HEK293 (cell line): ENCODE data around the gene ARID3A.

Experiments used
- BCL6B ChIP-seq: fragments of 450-650 bp; formaldehyde crosslinking; IDR thresholded peaks from 2 replicates; pipeline ENCODE4 v1.5.1; 2017; ENCODE audit warnings: missing biosample characterization, missing genetic modification characterization
- HIC1 ChIP-seq: fragments of 450-650 bp; formaldehyde crosslinking; IDR thresholded peaks from 2 replicates; pipeline ENCODE4 v1.5.1; 2016; ENCODE audit warnings: missing biosample characterization, missing genetic modification characterization
- INSM2 ChIP-seq: fragments of 450-650 bp; formaldehyde crosslinking; IDR thresholded peaks from 2 replicates; pipeline ENCODE4 v1.5.1; 2016; ENCODE audit warnings: missing biosample characterization, missing genetic modification characterization
- ZBTB48 ChIP-seq: fragments of 450-650 bp; formaldehyde crosslinking; IDR thresholded peaks from 2 replicates; pipeline ENCODE4 v1.5.1; 2016; ENCODE audit warnings: missing biosample characterization, missing genetic modification characterization
- ZFP3 ChIP-seq: fragments of 450-650 bp; formaldehyde crosslinking; IDR thresholded peaks from 2 replicates; pipeline ENCODE4 v1.5.1; 2016; ENCODE audit warnings: low read depth, missing biosample characterization, missing genetic modification characterization
- ZNF112 ChIP-seq: fragments of 450-650 bp; formaldehyde crosslinking; IDR thresholded peaks from 2 replicates; pipeline ENCODE4 v1.5.0; 2017; ENCODE audit warnings: missing biosample characterization, missing genetic modification characterization
- ZNF140 ChIP-seq: fragments of 450-650 bp; formaldehyde crosslinking; IDR thresholded peaks from 2 replicates; pipeline ENCODE4 v1.5.1; 2016; ENCODE audit warnings: missing biosample characterization, missing genetic modification characterization
- ZNF184 ChIP-seq: fragments of 450-650 bp; IDR thresholded peaks from 2 replicates; pipeline ENCODE4 v1.5.1; 2018; ENCODE audit warnings: missing biosample characterization, mild to moderate bottlenecking, missing genetic modification characterization
- ZNF2 ChIP-seq: fragments of 450-650 bp; formaldehyde crosslinking; IDR thresholded peaks from 2 replicates; pipeline ENCODE4 v1.5.1; 2016; ENCODE audit warnings: missing biosample characterization, missing genetic modification characterization
- ZNF211 ChIP-seq: fragments of 450-650 bp; formaldehyde crosslinking; IDR thresholded peaks from 2 replicates; pipeline ENCODE4 v1.5.1; 2016; ENCODE audit warnings: low read depth, missing biosample characterization, missing genetic modification characterization
- ZNF280D ChIP-seq: fragments of 450-650 bp; formaldehyde crosslinking; IDR thresholded peaks from 2 replicates; pipeline ENCODE4 v1.5.1; 2016; ENCODE audit warnings: missing biosample characterization, missing genetic modification characterization
- ZNF335 ChIP-seq: fragments of 450-650 bp; formaldehyde crosslinking; conservative IDR thresholded peaks from 2 replicates; pipeline ENCODE4 v1.5.1; 2016; ENCODE audit warnings: missing biosample characterization, missing genetic modification characterization
- ZNF433 ChIP-seq: fragments of 450-650 bp; formaldehyde crosslinking; IDR thresholded peaks from 2 replicates; pipeline ENCODE4 v1.5.1; 2016; ENCODE audit warnings: missing biosample characterization, missing genetic modification characterization, low read depth
- ZNF555 ChIP-seq: fragments of 450-650 bp; formaldehyde crosslinking; conservative IDR thresholded peaks from 2 replicates; pipeline ENCODE4 v1.5.1; 2017; ENCODE audit warnings: missing biosample characterization, mild to moderate bottlenecking, missing genetic modification characterization, inconsistent platforms
- ZNF654 ChIP-seq: fragments of 450-650 bp; formaldehyde crosslinking; IDR thresholded peaks from 2 replicates; pipeline ENCODE4 v1.5.1; 2016; ENCODE audit warnings: low read depth, missing biosample characterization, missing genetic modification characterization
- ZNF660 ChIP-seq: fragments of 450-650 bp; IDR thresholded peaks from 2 replicates; pipeline ENCODE4 v1.5.1; 2018; ENCODE audit warnings: missing biosample characterization, mild to moderate bottlenecking, missing genetic modification characterization
- ZNF692 ChIP-seq: fragments of 450-650 bp; formaldehyde crosslinking; IDR thresholded peaks from 2 replicates; pipeline ENCODE4 v1.5.1; 2016; ENCODE audit warnings: missing biosample characterization, missing genetic modification characterization
- ZNF701 ChIP-seq: fragments of 450-650 bp; formaldehyde crosslinking; IDR thresholded peaks from 2 replicates; pipeline ENCODE4 v1.5.1; 2016; ENCODE audit warnings: missing biosample characterization, missing genetic modification characterization
- ZNF776 ChIP-seq: fragments of 450-650 bp; formaldehyde crosslinking; IDR thresholded peaks from 2 replicates; pipeline ENCODE4 v1.5.0; 2017; ENCODE audit warnings: missing biosample characterization, missing genetic modification characterization, borderline replicate concordance
- ZSCAN23 ChIP-seq: fragments of 450-650 bp; formaldehyde crosslinking; IDR thresholded peaks from 2 replicates; pipeline ENCODE4 v1.5.1; 2016; ENCODE audit warnings: missing biosample characterization, missing genetic modification characterization
- TF ChIP-seq, protein P1 (sequence below): fragments of 450-650 bp; formaldehyde crosslinking; IDR thresholded peaks from 2 replicates; pipeline ENCODE4 v1.5.1; 2016; ENCODE audit warnings: missing biosample characterization, missing genetic modification characterization, borderline replicate concordance
- TF ChIP-seq, protein P2 (sequence below): fragments of 450-650 bp; formaldehyde crosslinking; IDR thresholded peaks from 2 replicates; pipeline ENCODE4 v1.5.1; 2016; ENCODE audit warnings: missing biosample characterization, missing genetic modification characterization

The ARID3A gene

DNA sequence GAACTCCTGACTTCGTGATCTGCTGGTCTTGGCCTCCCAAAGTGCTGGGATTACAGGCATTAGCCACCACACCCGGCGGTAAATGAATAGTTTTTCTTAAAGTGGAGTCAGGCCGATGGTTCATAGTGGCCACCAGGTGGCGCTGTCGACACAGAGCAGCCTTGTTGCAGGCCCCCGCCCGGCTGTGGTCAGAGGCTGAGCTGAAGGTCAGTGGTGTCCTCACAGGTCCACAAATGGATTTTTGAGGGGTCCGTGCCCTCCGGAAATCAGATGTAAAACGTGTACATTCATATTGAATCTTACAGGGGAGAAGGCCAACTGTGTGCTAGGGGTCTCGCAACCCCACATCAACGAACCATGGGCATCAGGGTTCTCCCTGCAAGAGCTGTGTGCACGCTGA lies 44.9 kb downstream of the ARID3A start (continued):
- TF ChIP-seq, protein P1, sequence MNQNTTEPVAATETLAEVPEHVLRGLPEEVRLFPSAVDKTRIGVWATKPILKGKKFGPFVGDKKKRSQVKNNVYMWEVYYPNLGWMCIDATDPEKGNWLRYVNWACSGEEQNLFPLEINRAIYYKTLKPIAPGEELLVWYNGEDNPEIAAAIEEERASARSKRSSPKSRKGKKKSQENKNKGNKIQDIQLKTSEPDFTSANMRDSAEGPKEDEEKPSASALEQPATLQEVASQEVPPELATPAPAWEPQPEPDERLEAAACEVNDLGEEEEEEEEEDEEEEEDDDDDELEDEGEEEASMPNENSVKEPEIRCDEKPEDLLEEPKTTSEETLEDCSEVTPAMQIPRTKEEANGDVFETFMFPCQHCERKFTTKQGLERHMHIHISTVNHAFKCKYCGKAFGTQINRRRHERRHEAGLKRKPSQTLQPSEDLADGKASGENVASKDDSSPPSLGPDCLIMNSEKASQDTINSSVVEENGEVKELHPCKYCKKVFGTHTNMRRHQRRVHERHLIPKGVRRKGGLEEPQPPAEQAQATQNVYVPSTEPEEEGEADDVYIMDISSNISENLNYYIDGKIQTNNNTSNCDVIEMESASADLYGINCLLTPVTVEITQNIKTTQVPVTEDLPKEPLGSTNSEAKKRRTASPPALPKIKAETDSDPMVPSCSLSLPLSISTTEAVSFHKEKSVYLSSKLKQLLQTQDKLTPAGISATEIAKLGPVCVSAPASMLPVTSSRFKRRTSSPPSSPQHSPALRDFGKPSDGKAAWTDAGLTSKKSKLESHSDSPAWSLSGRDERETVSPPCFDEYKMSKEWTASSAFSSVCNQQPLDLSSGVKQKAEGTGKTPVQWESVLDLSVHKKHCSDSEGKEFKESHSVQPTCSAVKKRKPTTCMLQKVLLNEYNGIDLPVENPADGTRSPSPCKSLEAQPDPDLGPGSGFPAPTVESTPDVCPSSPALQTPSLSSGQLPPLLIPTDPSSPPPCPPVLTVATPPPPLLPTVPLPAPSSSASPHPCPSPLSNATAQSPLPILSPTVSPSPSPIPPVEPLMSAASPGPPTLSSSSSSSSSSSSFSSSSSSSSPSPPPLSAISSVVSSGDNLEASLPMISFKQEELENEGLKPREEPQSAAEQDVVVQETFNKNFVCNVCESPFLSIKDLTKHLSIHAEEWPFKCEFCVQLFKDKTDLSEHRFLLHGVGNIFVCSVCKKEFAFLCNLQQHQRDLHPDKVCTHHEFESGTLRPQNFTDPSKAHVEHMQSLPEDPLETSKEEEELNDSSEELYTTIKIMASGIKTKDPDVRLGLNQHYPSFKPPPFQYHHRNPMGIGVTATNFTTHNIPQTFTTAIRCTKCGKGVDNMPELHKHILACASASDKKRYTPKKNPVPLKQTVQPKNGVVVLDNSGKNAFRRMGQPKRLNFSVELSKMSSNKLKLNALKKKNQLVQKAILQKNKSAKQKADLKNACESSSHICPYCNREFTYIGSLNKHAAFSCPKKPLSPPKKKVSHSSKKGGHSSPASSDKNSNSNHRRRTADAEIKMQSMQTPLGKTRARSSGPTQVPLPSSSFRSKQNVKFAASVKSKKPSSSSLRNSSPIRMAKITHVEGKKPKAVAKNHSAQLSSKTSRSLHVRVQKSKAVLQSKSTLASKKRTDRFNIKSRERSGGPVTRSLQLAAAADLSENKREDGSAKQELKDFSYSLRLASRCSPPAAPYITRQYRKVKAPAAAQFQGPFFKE (tag by site-specific recombination), result no peak
- TF ChIP-seq INSM2 (no peak), ZNF433 (no peak), ZNF280D (peak; percentile 85), ZSCAN23 (tag by site-specific recombination) (no peak), ZNF2 (peak; percentile 100), ZNF776 (no peak), ZNF335 (tag by site-specific recombination) (no peak), ZNF112 (tag by site-specific recombination) (no peak), HIC1 (tag by site-specific recombination) (no peak), ZNF184 (tag by site-specific recombination) (no peak), ZBTB48 (tag by site-specific recombination) (no peak), ZNF701 (no peak), ZNF140 (tag by site-specific recombination) (no peak), ZFP3 (tag by site-specific recombination) (no peak), ZNF660 (tag by site-specific recombination) (0 out of 2 replicates have a peak, but pooled peaks have one; percentile 30), ZNF555 (tag by site-specific recombination) (no peak), ZNF692 (tag by site-specific recombination) (no peak), BCL6B (tag by site-specific recombination) (no peak), ZNF654 (tag by site-specific recombination) (peak; percentile 24), ZNF211 (tag by site-specific recombination) (no peak)
- TF ChIP-seq, protein P2, sequence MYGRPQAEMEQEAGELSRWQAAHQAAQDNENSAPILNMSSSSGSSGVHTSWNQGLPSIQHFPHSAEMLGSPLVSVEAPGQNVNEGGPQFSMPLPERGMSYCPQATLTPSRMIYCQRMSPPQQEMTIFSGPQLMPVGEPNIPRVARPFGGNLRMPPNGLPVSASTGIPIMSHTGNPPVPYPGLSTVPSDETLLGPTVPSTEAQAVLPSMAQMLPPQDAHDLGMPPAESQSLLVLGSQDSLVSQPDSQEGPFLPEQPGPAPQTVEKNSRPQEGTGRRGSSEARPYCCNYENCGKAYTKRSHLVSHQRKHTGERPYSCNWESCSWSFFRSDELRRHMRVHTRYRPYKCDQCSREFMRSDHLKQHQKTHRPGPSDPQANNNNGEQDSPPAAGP, result no peak
